Renal pelvis (tissue), 4 donors: ENCODE measurements around the gene SLIT3. TPM values are rescaled to one million over a fixed set of nuclear protein-coding genes. Genes with fewer than 3 reads are reported as not detected.
"Not testable (repeated sequence)": the region's sequence is repeated elsewhere in the genome, so short reads cannot be mapped to it uniquely, and the experiment has no call there.

Experiments used
- DNase-seq: peaks from one replicate; pipeline ENCODE4 v3.0.0-alpha.2; 2013
- polyA plus RNA-seq, 3 donors: library from polyadenylated mRNA; unstranded; fragments of 120-200 nt; gene quantifications; one replicate each; pipeline ENCODE4 v1.2.1, GENCODE V29; 2013; ENCODE audit not compliant: insufficient read length in 3 of 3

The SLIT3 gene
- polyA plus RNA-seq, 3 donors, result 41.2 to 62.4 (median 57.5) TPM

DNA sequence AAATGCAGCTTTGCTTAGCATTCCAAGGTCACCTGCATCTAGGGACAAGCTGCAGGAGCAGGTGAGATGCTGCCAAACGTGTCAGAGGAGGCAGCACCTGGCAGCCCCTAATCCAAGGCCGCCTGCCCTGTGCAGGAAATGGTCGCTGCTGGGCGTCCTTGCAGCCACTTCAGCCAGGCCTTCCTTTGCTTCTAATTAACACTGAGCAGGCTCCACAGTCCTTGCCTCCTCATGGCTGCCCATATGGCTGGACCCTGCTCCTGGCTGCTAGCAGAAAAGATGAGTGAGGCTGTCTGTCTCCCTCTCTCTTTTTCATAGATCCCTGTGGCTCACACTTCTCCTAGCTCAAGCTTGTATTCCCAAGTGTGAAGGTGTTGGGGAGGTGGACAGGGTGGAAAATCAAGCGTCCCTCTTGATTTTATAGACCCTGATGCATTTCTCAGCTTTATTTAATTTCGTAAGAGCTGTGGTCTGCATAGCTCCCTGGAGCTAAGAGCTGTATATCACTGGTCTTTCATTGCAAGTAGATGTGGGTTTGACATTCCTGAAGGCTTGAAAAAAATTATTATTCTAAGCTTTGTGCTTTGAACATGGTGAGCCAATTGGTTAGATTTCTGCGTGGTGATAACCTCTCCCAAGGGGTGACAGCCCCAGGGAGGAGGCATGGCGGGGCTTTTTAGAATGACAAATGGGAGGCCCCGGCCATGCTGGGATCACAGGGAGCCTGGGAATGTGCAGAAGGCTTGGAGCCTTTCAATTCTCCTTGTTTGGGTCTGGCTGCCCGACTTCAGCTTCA lies 193.8 kb downstream of the SLIT3 start:
- DNase-seq, result peak; percentile 68

DNA sequence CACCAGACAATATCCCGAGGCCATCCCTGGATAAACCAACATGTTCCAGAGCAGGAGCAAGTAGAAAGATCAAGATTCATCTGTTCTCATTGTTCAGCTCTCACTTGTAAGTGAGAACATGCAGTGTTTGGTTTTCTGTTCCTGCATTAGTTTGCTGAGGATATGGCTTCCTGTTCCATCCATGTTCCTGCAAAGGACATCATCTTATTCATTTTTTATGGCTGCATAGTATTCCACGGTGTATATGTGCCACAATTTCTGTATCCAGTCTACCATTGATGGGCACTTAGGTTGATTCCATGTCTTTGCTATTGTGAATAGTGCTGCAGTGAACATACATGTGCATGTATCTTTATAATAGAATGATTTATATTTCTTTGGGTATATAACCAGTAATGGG lies 195.4 kb downstream of the SLIT3 start:
- DNase-seq, result not testable (repeated sequence)

DNA sequence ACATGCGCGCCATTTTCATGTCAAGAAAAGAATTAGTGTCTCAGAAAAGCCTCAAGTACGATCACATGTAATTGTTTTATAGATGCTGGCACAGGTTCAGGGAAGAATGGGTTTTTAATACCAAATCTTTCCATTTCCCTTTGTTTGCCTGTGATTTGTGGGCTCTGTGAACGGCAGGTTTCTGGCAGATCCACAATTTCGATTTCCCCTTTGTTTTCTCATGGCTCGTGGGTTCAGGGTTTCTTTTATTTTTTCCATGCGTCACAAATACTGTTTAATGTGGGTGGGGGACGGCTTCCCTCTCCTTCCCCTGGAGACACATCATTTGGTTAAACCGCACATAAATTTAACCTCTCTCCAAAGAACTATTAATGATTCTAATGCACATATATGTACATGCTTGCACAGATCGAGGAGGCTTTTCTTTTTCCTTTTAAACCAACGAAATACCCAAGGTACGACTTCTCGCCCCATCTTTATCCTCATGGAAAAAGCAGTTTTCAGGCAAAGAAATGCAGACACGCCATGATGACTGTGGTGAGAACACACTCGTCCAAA lies 195.9 kb downstream of the SLIT3 start:
- no peak for DNase-seq

DNA sequence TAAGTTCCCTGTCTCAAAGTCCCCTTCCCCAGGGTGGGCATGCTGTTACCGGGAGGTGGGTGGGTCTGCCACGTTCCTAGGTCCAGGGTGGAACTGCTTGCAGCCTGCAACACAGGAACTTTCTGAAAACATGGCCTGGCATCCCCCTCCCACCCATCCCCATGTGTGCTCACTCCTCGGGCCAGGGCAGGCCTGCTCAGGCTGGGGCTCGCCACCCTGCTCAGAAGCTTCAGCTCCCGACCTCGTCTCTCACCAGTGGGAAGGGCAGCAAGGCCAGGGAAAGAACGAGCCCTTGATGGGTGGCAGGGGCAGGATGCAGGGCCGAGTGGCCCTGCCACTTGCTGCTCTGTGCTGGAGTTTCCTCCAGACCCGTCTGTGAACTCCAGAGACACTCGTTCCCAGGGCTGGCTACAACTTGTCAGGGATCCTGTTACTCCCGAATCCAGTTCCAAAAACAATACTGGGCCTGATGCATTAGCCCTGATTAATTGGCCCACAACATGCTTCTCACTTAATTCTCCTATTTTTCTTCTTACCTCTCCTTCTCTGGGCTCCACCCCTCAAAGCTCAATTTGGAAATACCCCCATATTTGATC lies 197.3 kb downstream of the SLIT3 start:
- no peak for DNase-seq

DNA sequence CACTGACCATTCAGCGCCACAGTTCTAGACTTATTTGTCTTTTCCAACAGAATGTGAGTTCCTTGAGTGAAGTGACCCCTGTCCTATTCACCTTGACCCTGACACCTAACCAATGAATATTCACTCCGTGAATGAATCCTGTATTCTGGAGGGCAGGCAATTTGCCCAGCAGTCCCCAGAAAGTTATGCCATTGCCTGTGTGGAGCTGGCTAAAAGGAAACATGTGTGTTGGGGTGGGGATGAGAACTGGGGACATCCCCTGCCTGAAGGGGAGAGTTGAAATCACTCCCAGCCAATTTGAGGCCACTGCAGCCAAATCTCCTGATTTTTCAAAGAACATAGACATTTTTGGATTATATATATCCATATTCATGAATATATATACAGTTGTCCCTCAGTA lies 199.0 kb downstream of the SLIT3 start:
- no peak for DNase-seq

DNA sequence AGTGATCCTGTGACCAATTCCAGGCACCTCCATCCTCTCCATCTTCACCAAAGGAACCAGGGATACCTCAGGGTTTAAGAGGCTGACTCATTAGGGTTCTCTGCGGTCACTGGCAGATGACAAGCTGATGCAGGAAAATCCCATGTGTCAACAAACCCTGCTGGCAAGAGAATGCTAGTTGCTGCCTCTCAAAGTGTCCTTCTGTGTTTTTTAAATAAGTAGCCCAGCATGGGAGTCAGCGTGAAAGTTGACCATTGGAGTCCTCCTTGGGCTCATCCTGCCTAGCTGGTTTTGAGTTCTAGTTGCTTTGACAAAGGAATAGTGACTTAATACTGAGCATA lies 200.2 kb downstream of the SLIT3 start:
- DNase-seq, result no peak

DNA sequence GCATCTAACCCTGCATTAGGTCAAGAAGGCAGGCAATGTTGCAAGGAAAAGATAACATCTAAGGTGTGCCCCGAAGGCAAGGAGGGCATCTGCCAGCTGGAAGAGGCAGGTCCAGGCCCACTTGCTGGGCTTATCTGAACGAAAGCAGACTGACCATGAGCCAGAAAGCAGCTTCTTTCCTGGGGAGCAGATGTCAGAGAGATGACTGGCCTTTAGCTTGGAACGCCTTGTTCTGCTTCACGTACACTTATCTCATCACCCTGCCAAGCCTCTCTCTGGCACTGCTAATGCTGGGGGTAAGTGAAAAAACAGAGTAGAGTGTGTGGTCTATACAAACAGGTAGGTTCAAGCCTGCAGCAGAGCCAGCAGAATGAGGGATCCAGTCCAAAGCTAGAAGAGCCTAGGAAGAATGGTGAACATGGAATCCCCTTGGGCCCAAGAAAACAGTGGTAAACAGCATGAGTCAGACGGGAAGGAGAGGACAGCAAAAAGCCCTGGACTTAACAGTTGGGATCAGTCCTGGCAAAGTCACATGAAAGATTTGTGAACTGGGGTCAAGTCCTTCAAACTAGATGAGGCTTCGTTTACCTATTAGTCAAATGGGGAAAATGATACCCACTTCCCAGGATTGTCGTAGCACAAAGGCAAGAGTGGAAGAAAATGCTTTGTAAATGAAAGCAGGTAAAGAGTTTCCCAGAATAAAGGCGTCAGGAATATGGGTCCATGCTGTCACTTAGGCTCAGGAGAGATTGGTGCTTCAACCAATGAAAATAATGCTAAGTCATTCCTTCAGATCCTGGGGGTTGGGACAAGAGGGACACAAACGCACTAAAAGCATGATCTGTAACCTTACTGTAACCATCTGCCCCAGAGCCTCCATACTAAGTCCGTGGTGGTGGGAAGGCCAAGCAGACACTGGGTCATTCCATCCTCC lies 200.9 kb downstream of the SLIT3 start:
- no peak for DNase-seq

DNA sequence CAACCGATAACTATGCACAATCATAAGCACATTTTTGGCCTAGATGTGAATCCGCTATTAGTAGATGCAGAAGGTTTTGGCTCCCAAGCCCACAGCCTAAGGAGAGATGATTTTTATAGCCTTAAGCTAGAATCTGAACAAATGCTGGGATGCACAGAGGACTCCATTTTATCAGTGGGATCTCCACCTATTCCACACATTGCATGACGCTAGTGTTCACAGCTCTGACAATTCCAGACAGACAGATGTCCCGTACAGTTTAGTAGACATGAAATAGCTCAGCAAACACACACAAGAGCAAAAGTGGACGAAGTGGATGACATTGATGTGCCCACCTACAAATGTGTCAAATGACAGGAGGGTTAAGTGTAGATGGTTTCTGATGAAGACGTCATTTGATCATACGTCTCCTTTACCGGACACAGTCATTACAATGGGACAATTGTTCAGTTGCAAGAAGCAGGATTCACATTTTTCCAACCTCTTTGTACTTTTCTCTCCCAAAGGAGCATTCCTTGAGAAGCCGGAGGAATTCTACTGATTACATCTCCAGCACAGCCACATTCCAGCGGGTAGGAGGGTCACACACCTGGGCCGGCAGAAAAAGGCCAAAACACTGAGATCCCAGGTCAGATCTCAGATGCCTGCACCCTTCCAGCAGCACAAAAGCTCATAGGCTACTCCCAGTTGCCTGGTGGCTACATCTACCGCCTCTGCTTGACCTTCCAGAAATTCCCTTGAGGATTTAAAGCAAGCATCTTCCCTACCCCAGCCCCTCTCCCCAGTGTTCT lies 202.4 kb downstream of the SLIT3 start:
- DNase-seq, result no peak

DNA sequence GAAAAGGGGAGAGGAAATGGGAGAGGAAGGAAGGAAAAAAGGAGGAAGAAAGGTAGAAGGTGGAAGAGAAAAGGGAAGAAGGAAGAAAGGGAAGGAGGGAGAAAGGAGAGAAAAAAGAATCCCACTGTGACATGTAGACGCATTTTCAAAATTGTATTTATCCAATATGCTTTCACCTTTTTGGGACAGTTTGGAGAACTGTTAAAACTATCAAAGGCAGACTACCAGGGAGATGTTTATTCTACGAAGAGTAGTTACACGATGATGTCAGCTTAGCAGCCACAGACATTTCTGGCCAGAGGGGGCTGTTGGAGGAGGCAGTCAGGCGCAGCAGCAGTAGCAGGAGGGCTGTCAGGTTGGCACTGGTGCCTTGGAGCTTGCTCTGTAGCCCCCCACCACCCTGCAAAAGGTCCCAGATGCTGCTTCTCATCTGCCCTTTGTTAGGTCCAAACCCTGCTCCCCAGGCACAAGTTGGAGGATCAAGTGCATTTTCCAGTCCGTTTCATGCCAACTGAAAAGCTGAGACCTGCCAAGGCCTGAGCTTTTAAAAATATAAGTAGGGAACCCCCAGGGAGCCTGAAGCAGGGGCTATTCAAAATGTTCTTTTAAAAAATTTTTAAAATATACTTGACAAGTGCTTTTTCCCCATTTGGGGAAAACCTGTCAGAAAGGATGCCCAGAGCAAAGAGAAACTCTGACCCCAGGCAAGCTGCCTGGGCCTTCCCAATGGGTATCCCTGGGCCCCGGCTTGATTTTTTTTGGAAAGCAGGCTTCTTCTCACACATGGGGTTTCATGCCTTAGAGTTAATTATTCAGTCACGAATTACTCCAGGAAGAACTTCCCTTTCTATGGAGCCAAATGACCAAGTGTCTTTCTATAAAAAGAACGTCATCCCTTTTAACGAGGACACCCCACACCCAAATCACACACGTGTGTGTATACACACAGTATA lies 203.3 kb downstream of the SLIT3 start:
- peak; percentile 49 for DNase-seq

DNA sequence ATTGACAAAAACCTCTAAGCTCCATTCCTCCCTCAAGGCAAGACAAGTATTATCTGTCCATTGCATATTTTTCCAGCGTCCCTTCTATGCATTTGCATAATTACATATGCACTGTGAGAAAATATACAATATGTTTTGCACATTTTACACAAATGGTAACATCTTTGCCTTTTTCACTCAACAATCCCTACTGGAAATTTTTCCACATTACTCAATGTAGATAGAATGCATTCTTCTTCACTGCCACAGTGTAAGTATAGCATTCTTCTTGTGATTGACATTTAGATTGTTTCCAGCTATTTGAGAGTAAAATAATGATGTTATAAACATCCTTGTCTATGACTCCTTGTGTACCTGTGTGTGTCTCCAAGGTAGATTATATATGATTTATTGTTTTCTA lies 205.0 kb downstream of the SLIT3 start:
- DNase-seq, result no peak

DNA sequence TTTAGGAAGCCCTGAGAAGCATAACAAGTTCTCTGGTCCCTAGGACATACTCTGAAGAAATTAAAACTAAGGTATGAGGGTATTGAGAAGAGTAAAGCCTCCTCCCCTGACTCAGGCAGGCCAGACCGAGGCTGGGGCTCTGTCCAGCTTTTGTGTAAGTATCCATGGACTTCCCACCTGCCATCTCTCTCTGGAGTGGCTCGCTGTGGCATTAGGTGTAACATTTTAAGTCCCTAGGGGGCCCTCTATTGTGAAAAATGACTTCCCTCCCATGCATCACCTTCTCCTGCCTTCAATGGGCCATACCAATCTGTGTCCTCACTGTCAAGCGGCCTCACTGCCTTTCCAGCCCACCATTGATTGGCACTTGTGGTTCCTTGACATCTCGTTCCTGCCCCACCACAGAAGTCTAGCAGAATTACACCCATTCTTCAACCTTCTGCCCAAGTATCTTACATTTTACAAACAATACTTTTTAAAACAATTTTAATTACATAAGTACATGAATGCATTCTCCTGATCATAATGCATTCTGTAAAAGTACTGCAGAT lies 205.5 kb downstream of the SLIT3 start:
- DNase-seq, result no peak

DNA sequence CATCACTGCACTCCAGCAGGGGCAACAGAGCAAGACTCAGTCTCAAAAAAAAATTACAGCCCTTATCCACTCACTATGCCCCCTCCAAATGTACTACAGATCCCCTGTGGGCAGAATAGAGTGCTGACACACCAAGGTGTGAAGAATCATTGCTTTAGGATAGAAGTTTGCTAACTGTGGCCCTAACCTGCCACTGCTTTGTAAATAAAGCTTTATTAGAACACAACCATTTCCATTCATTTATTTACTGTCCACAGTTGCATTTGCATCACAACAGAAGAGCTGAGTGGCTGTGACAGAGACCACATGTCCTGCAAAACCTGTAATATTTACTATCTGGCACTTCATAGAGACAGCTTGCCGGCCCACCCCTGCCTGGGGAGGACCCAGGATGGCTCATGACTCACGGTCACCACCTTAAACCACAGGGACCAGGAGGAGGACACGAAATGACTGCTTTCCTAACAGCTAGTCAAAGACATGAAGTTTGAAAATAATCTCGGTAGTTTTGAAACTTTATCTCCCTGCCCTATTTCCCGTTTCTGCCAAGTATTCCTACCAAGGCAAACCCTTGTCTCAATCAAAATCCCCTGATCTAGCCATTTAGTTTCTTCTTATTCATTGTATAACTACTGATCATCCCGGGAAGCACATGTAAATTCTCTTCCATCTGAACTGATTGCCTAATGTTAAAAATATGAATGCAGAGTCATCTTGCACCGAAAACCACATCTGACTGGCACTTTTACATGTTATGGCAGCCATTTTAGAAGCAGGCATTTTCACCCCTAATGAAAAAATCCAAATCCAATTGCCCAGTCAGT lies 206.1 kb downstream of the SLIT3 start:
- DNase-seq, result no peak

DNA sequence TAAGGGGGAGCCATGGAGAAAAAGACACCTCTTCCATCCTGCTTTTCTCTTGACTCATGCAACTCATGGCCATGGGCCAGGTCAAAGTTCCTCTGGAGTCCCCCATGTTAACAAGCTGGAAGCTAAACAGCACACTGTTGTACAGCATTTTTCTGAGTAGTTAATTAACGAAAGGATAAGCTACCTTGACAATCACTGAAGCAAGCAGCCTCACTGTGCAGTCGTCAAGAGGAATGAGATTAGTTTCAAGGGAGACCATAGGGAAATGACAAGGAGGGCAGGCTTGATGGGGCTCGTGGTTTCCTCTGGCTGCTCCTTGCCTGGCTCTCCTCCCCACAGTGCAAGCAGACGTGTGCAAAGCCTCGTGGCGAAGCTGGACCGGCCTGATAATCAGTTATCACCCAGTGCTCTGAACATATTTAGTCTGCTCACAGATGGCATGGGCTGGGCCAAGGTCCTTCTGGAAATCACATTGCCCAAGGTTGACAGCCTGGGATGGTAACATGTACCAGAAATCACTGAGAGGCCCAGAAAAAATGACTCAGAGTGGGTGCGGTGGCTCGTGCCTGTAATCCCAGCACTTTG lies 209.5 kb downstream of the SLIT3 start:
- peak; percentile 48 for DNase-seq

DNA sequence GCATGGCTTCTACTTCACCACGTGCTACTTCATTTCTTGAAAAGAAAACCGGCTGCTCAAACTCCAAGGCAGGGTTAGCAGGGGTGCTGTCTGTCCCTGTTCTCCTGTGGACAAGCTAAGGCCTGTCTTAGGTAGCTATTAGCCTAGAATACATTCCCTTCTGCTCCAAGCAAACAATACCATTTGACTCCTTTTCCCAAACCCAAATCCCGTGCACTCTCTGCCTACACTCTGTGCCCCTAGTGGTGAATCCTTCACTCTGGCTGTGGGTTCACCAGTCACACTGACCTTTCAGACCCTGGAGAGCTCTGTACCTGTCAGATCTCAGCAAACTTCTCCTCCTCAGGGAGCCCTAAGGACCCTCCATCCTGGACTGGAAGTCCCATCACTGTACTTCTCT lies 211.6 kb downstream of the SLIT3 start:
- no peak for DNase-seq

DNA sequence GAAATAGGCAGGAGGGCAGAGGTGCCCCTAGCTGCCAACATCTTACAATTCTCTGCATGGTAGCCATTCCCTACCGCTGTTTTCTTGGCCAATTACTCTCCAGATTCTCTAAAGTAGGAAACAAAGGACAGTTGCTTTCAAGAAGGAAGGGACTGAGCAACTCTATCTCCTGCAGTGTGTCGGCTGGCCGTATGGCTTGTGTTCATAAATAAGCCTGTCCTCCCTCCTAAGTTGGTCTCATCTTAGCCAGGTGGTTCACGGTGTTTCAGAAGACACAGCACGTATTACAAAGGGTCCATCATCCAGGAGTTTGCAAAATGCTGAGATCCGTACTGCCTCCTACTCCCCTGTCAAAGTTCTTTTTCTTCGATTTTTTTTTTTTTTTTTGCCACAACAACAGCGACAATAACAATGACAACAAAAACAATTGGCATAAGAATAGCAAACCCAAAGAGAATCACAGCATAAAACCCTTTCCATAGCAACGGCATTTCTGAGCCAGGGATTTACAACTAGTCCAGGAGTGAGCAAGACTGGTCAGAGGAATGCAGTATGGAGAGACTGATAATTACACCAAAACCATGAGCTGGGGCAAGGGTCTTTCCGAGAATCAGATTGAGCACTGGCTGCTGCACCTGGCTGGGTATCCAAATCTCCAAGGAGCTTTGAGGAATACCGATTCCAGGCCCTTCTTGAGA lies 212.8 kb downstream of the SLIT3 start:
- DNase-seq, result no peak

DNA sequence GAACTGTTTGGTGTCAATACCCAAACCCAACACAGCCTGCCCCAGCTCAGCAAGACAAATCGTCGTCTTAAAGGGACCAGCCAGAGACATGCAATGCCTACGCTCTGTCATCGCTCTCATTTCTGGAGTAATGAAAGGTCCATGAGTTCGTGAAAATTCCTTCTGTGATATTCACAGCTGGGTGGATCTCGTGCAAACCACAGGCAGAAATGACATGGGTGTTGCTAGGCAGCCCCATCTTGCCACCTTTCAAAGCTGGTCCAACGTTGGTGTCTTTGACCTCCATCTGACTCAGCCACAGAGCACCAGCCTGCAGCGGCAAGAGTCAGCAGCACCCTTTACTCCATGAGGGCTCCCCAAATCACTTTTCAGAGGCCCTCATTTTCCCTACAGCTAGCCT lies 215.3 kb downstream of the SLIT3 start:
- no peak for DNase-seq

DNA sequence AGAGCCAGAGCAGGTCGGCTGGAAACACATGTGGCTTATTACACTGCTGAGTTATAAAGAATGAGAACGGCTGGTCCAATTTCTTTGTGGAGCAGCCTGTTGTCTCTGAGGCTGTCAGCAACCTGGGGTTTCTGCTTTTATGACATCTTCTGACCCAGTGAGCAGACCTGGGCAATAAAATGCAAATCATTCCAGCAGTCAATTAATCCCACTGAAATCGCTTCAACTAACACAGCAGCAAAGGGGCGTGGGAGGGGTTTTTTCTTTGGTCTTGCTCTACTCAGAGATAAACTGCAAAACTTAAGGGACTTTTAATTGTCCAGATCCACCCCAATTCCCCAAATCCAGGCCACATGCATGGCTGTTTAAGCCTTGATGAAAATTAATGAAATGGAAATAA lies 215.7 kb downstream of the SLIT3 start:
- DNase-seq, result peak; percentile 57

DNA sequence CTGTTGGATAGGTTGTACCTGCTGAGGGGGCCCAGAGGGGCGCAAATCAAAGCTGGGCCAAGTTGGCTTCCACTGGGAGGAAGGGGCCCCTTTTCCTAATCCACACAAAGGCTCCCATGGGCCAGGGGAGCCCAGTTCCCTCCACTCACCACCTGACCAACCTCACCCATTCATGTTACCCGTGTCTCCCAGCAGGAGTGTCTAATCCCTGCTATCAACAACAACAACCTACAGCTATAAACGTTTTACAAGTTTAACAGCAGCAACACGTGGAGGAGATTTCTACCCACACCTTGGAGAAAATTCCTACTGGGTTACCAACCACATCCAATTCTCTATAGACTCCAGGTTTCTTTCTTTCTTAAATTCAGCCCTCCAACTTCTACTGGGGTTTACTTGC lies 216.2 kb downstream of the SLIT3 start:
- DNase-seq, result no peak
